ENCODE measurements around the gene ATP6V0B. TPM values are rescaled to one million over a fixed set of nuclear protein-coding genes. Genes with fewer than 3 reads are reported as not detected.

The ATP6V0B gene
- total RNA-seq: 100 to 1,000 TPM; 161 to 203 TPM

DNA sequence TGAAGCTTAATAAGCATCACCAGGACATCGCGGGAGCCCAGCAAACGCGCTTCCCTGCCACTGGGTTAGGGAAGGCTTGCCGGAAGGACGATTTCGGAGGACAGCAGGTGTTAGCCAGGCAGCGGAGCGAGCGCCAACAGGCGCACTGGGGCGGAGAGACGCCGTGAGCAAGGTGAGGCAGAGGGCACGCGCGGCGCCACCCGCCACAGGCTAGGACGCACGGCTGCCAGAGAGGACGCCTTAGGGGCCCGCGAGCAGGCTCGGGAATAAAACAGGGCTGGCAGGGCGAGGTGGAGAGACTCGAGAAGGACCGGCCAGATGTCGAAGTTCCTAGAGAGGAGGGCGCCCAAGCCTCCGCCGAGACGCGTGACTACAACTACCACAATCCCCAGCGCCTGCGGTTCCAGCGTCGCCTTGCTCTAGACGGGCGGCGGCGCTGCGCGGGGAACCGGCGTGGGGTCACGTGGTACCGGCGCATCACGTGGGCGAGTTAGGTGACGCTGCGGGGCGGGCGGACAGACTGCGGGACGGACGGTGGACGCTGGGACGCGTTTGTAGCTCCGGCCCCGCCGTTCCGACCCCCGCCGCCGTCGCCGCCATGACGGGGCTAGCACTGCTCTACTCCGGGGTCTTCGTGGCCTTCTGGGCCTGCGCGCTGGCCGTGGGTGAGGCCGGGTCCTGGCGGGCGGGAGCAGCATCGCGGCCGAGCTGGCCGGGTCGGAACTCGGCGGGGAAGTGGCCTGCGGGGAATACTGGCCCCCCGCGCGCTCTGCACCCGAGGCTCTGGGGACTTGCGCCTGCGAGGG, at the start of gene ATP6V0B:
Gene ATP6V0B, plus strand, starts transcription at position 518 of the 806 bp plus-strand sequence. Its CDS starts 81 bp downstream, at position 599.
- no peaks in the 10 kb centered on the region for H3K9me3 Mint-ChIP-seq
- peak within 1 kb of the TSS; percentile 89 for H3K4me3 Mint-ChIP-seq
- peak within 1 kb of the TSS; percentile 88 to 91 for H3K27ac Mint-ChIP-seq
- peak; percentile 85 to 91 for ATAC-seq
- peak; percentile 97 for DNase-seq (ENCODE audit: low spot score)
- peaks cover 18% of the 10 kb centered on the region for H3K36me3 Mint-ChIP-seq
- peaks cover 56 to 60% of the 10 kb centered on the region in 2 donors for H3K4me1 Mint-ChIP-seq (ENCODE audit: low read depth in 2 of 2)
- no peaks in the 10 kb centered on the region for H3K27me3 Mint-ChIP-seq

- no peaks in the 10 kb centered on the region for H3K4me1 Mint-ChIP-seq (ENCODE audit: low read depth in 2 of 2)
- no peak overlapping the region for H3K27ac Mint-ChIP-seq
- H3K36me3 Mint-ChIP-seq: no peaks in the 10 kb centered on the region
- H3K4me3 Mint-ChIP-seq: no peak overlapping the region
- ATAC-seq: no peak
- no peaks in the 10 kb centered on the region for H3K27me3 Mint-ChIP-seq
- no peaks in the 10 kb centered on the region for H3K9me3 Mint-ChIP-seq
- DNase-seq (ENCODE audit: low spot score): peak; percentile 23
Observed at GRCh38 chr1:43925846-43926245, 48.9 kb upstream of the ATP6V0B start.

DNA sequence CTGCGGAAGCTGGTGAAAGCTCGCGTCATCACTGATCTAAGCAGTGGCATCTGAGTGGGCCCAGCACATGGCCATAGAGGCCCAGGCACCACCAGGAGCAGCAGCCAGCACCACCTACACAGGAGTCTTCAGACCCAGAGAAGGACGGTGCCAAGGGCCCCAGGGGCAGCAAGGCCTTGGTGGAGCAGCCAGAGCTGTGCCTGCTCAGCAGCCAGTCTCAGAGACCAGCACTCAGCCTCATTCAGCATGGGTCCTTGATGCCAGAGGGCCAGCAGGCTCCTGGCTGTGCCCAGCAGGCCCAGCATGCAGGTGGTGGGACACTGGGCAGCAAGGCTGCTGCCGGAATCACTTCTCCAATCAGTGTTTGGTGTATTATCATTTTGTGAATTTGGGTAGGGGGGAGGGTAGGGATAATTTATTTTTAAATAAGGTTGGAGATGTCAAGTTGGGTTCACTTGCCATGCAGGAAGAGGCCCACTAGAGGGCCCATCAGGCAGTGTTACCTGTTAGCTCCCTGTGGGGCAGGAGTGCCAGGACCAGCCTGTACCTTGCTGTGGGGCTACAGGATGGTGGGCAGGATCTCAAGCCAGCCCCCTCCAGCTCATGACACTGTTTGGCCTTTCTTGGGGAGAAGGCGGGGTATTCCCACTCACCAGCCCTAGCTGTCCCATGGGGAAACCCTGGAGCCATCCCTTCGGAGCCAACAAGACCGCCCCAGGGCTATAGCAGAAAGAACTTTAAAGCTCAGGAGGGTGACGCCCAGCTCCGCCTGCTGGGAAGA, 44.4 kb upstream of the ATP6V0B start:
- Mint-ChIP-seq H3K27ac (no peak overlapping the region), H3K4me3 (no peak overlapping the region), H3K27me3 (peaks cover 9 to 14% of the 10 kb centered on the region in 2 donors), H3K9me3 (no peaks in the 10 kb centered on the region), H3K4me1 (ENCODE audit: low read depth in 2 of 2) (peaks cover 0 to 9% of the 10 kb centered on the region in 2 donors), H3K36me3 (no peaks in the 10 kb centered on the region)
- ATAC-seq: no peak
- peak; percentile 44 for DNase-seq (ENCODE audit: low spot score)

GRCh38 chr1:43930949-43931275, 43.8 kb upstream of the ATP6V0B start:
- no peak overlapping the region for H3K27ac Mint-ChIP-seq
- no peak overlapping the region for H3K4me3 Mint-ChIP-seq
- ATAC-seq (no peak), DNase-seq (ENCODE audit: low spot score) (peak; percentile 25)
- H3K4me1 Mint-ChIP-seq (ENCODE audit: low read depth in 2 of 2): peaks cover 0 to 12% of the 10 kb centered on the region in 2 donors
- H3K36me3 Mint-ChIP-seq: no peaks in the 10 kb centered on the region
- no peaks in the 10 kb centered on the region for H3K9me3 Mint-ChIP-seq
- peaks cover 9 to 17% of the 10 kb centered on the region in 2 donors for H3K27me3 Mint-ChIP-seq

DNA sequence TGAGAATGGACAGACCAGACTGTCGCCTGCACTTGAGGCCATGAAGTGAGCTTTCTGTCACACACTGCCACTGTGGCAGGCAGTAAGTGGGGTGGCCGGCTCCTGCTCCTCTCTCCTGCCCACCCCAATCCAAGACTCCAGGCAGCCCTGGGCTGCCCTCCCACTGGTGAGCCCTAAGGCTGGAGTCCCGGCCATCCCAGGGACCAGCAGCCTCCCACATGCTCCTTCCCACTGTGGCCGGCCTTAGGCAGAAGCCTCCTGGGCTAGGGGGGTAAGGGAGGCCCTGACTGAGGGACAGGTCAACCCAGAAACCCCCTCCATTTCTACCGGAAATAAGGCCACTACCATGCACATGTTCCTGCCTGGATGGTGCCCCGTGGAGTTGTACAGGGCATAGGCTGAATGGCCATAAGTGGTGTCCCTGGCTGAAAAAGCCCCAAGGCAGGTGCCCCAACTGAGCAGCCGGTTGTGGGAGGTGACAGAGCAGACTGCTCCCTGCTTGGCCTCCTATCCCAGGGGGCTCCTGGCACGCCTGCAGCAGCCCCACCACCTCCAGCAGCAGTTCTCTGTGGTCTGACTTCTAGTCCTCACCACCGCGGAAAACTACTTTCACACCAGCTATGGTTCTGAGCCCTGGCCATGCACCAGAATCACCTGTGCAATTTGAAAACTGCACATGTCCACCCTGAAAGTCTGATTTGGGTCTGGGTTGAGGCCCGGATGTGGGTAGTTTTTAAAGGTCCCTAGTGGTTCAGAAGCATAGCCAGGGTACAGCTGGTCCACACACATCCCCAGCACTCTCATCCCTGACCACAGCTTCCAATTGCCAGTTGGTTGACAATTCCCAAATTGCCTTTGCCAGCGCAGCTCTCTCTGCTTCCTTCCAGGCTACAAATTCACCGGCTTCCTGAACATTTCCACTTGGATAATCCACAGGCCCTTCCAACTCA, 42.8 kb upstream of the ATP6V0B start:
- peaks cover 9 to 20% of the 10 kb centered on the region in 2 donors for H3K27me3 Mint-ChIP-seq
- peak; percentile 29 for DNase-seq (ENCODE audit: low spot score)
- no peak overlapping the region for H3K4me3 Mint-ChIP-seq
- H3K9me3 Mint-ChIP-seq: no peaks in the 10 kb centered on the region
- H3K4me1 Mint-ChIP-seq (ENCODE audit: low read depth in 2 of 2): peaks cover 0 to 15% of the 10 kb centered on the region in 2 donors
- no peaks in the 10 kb centered on the region for H3K36me3 Mint-ChIP-seq
- ATAC-seq: no peak
- H3K27ac Mint-ChIP-seq: no peak overlapping the region

DNA sequence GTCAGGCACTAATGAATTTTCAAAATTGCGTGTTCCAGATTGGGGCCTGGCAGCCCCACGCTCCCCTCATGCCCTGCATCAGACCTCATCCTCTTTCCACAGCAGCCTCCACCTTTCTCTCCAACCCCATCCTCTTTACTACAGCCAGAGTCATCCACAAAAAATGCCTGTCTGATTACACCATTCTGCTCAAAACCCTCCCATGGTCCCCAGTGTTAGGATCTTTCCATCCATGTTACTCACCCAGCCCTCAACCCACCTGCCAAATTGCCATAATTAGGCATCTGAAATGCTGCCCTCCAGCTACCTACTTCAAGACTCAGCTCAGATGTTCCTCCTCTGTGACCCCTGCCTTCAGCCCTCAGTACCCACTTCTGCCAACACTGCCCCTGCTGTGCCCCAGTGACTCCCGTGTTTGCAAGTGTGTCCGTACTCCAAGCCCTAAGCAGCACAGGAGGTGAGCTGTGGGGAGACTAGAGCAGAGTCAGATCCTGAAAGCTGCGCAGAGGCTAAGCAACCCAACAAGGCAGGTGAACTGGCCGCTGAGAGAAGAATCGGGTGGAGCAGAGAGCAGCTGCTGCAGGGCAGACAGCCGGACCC, 41.9 kb upstream of the ATP6V0B start:
- Mint-ChIP-seq H3K27me3 (peaks cover 9 to 20% of the 10 kb centered on the region in 2 donors), H3K27ac (no peak overlapping the region), H3K36me3 (no peaks in the 10 kb centered on the region), H3K4me1 (ENCODE audit: low read depth in 2 of 2) (peaks cover 0 to 15% of the 10 kb centered on the region in 2 donors), H3K4me3 (no peak overlapping the region), H3K9me3 (no peaks in the 10 kb centered on the region)
- ATAC-seq: no peak
- DNase-seq (ENCODE audit: low spot score): no peak

- DNase-seq (ENCODE audit: low spot score): peak; percentile 49
- Mint-ChIP-seq H3K27me3 (peaks cover 9 to 20% of the 10 kb centered on the region in 2 donors), H3K9me3 (no peaks in the 10 kb centered on the region), H3K36me3 (no peaks in the 10 kb centered on the region), H3K4me1 (ENCODE audit: low read depth in 2 of 2) (peaks cover 0 to 15% of the 10 kb centered on the region in 2 donors), H3K27ac (no peak within 1 kb of the TSS), H3K4me3 (no peak within 1 kb of the TSS)
- ATAC-seq: no peak
Observed at GRCh38 chr1:43933386-43934100, 41.2 kb upstream of the ATP6V0B start, which contains the start of gene ARTN. TSS of gene ARTN (plus strand) at chr1:43933801. CDS start at chr1:43935657, 1,856 bp downstream.

DNA sequence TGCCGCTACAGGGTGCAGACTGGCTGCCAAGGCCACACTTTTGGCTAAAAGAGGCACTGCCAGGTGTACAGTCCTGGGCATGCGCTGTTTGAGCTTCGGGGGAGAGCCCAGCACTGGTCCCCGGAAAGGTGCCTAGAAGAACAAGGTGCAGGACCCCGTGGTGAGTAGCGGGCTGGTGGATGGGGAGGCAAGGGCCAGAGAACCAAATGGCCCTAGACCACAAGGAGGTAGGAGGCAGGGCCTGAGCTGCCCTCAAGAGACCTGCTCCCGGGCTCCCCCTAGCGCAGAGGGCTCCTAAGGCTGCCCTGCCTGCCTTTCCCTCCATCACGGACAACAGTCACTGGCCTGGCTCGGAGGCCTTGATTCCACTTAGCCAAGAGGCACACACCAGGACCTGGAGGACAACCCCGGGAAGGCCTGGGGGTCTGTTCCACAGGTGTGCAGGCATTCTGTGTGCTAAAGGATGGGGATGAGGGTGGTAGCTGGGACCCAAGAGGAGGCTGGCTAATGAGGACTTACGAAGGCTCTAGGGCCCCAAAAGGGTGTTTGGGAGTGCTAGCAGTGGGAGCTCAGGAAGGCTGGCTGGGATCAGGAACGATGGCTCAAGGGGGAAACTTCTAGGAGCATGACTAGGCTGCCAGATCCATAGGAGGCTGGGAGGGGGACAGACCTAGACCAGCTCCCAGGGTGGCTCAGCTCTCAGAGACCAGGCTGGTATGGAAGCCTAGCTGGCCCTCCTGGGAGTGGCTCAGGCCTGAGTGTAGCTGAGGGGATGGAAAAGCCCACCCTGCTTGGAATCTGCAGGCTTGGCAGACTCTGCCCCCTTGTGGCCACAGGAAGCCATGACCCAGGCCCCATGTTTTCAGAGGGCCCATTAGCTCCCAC, 40.4 kb upstream of the ATP6V0B start:
- no peaks in the 10 kb centered on the region for H3K36me3 Mint-ChIP-seq
- H3K9me3 Mint-ChIP-seq: no peaks in the 10 kb centered on the region
- peaks cover 0 to 15% of the 10 kb centered on the region in 2 donors for H3K4me1 Mint-ChIP-seq (ENCODE audit: low read depth in 2 of 2)
- no peak overlapping the region for H3K27ac Mint-ChIP-seq
- DNase-seq (ENCODE audit: low spot score) (peak; percentile 67), ATAC-seq (peak; percentile 63)
- H3K27me3 Mint-ChIP-seq: peaks cover 9 to 20% of the 10 kb centered on the region in 2 donors
- no peak overlapping the region for H3K4me3 Mint-ChIP-seq

- no peaks in the 10 kb centered on the region for H3K36me3 Mint-ChIP-seq
- H3K9me3 Mint-ChIP-seq: no peaks in the 10 kb centered on the region
- H3K27me3 Mint-ChIP-seq: peaks cover 9 to 20% of the 10 kb centered on the region in 2 donors
- no peak for ATAC-seq
- H3K4me3 Mint-ChIP-seq: no peak overlapping the region
- no peak for DNase-seq (ENCODE audit: low spot score)
- no peak overlapping the region for H3K27ac Mint-ChIP-seq
- peaks cover 0 to 17% of the 10 kb centered on the region in 2 donors for H3K4me1 Mint-ChIP-seq (ENCODE audit: low read depth in 2 of 2)
Observed at GRCh38 chr1:43934986-43935324, 39.8 kb upstream of the ATP6V0B start.

- peaks cover 9 to 20% of the 10 kb centered on the region in 2 donors for H3K27me3 Mint-ChIP-seq
- H3K27ac Mint-ChIP-seq: no peak overlapping the region
Observed at GRCh38 chr1:43935711-43936427, 38.9 kb upstream of the ATP6V0B start.

DNA sequence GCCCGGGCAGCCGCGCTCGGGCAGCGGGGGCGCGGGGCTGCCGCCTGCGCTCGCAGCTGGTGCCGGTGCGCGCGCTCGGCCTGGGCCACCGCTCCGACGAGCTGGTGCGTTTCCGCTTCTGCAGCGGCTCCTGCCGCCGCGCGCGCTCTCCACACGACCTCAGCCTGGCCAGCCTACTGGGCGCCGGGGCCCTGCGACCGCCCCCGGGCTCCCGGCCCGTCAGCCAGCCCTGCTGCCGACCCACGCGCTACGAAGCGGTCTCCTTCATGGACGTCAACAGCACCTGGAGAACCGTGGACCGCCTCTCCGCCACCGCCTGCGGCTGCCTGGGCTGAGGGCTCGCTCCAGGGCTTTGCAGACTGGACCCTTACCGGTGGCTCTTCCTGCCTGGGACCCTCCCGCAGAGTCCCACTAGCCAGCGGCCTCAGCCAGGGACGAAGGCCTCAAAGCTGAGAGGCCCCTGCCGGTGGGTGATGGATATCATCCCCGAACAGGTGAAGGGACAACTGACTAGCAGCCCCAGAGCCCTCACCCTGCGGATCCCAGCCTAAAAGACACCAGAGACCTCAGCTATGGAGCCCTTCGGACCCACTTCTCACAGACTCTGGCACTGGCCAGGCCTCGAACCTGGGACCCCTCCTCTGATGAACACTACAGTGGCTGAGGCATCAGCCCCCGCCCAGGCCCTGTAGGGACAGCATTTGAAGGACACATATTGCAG, 38.2 kb upstream of the ATP6V0B start:
- H3K4me3 Mint-ChIP-seq: peak overlapping the region; percentile 59
- peak; percentile 48 to 49 for ATAC-seq

More at GRCh38 chr1:43935711-43936427, 38.9 kb upstream of the ATP6V0B start:
- DNase-seq (ENCODE audit: low spot score) (no peak), ATAC-seq (no peak)
- Mint-ChIP-seq H3K4me1 (ENCODE audit: low read depth in 2 of 2) (peaks cover 0 to 20% of the 10 kb centered on the region in 2 donors), H3K4me3 (no peak overlapping the region), H3K9me3 (no peaks in the 10 kb centered on the region), H3K36me3 (no peaks in the 10 kb centered on the region)

More for the DNA sequence above, 38.2 kb upstream of the ATP6V0B start:
- no peak overlapping the region for H3K27ac Mint-ChIP-seq
- DNase-seq (ENCODE audit: low spot score): no peak
- no peaks in the 10 kb centered on the region for H3K36me3 Mint-ChIP-seq
- peaks cover 9 to 20% of the 10 kb centered on the region in 2 donors for H3K27me3 Mint-ChIP-seq
- peaks cover 0 to 20% of the 10 kb centered on the region in 2 donors for H3K4me1 Mint-ChIP-seq (ENCODE audit: low read depth in 2 of 2)
- no peaks in the 10 kb centered on the region for H3K9me3 Mint-ChIP-seq

Measured in natural killer cell treated with Interleukin-12 subunit alpha and Interleukin-12 subunit beta and Interleukin-15 and Interleukin-18, amount 100 ng/mL, for 72 hours (primary cell).